IPS-11a (cell line): ENCODE results near the gene KLK10.
"Not testable (repeated sequence)": the region's sequence is repeated elsewhere in the genome, so short reads cannot be mapped to it uniquely, and the experiment has no call there.

ENCODE experiments used
- H3K4me3 ChIP-seq: one replicate; pipeline ENCODE4 v1.5.1; 2013; ENCODE audit warnings: low read depth, low read length, control low read depth

Gene KLK10

DNA sequence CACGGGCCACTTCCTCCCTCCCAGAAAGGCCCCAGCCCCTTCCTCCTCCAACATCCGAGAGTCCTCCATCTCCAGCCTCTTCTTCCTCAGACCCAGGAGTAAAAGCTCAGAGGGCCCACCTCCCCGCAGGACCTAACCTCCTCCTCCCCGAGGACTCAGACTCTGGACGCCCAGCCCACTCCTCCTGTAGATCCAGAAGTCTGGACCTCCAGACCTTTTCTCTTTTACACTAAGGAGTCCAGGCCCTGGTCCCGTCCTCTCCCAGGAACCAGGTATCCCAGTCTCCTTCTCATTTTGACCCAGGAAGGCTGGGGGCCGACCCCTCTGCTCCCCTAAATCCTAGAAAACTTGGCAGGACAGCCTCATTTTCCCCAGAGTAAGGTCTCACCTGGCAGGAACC lies 16.2 kb downstream of the KLK10 start:
- no peak overlapping the region for H3K4me3 ChIP-seq

DNA sequence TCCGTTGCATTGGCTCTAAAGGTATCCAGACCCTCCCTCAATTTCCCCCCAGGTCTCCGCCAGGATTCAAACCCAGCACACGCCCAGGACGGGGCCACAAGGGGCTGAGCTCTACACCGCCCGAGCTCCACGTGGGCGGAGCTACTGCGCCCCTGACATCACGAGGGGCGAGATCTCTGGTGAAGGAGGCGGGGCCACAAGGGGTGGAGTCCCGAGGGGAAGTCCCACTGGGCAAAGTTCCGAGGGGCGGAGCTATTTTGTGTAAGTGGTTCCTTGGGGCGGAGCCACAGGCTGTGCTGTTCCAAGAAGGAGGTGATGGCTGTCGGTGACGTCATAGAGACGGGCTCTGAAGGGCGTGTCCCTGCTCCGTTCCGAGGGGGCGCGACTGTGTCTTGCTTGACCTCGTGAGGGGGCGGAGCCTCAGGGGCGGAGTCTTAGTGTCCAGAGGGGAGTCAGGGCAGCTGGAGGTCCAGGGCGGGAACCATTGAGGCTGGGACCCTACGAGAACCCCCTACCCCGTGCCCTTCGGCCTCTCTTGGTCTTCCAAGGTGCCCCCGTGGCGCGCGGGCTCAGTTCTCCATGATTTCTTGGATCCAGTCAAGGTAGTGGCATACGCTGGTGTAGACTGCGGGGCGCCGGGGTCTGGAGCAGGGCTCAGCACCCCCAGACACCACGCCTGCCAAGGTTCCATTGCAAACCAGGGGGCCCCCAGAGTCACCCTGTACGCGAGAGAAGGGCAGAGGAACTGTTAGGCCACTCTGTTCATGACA lies 16.8 kb downstream of the KLK10 start:
- peak overlapping the region; percentile 24 for H3K4me3 ChIP-seq

DNA sequence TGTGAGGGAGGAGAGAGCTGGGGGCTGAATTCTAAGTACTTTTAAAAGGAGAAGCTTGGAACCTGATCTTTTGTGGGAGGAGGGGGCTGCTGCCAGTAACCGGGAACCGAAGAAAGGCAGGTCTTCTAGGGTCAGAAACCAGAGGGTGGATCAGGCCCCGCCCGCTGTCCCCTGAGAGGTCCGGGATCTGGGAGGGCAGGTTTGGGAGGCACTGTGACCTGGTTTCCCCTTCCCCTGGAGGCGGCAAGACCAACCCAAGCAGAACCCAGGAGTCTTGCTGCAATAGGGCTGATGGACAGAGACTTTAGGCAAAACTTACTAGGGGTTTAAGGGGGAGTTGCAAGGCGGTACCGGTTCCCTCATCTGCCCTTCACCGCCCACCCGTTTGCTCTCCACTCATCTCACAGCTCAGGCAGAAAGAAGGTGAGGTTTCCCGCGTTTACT lies 17.4 kb downstream of the KLK10 start:
- H3K4me3 ChIP-seq, result peak overlapping the region; percentile 24

DNA sequence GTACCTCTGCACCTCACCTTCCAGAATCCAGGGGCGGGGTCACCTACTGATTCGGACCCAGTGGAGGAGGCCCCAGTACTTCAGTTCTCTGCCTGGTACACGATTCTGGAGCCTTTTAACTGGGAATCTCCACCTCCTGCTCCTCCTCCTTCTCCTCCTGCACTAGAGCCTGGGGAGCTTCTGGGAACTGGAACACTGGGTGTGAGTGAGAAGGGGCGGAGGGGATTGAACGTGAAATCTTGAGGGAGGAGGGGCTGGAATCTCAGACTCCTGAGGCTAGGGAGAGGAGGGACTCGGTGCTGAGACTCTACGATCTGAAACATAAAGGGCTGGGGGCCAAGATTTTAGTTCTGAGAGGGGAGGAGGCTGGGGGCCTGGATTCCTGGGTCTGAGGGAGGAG lies 18.0 kb downstream of the KLK10 start, which contains the start of gene KLK8:
TSS of gene KLK8 (minus strand) at position 90 of the 400 bp plus-strand sequence. CDS start 437 bp downstream, outside the sequence.
- peak within 1 kb of the TSS; percentile 24 for H3K4me3 ChIP-seq

DNA sequence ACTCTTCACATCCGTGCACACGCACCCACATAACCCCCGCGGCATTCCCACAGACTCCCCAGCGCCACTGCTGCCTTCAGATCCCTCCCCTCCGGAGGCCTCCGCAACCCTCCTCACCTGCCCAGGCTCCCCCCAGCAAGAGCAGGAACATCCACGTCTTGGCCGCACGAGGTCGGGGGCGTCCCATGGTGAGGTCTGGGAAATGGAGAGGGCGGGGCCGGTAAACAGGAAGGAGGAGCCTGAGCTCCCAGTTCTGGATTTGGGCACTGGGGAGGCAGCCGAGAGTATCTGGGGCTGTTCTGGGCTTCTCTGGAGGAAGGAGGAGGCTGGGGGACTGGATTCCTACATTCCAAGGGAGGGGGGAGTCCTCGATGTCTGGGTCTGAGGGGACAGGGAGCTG lies 18.5 kb downstream of the KLK10 start:
- peak overlapping the region; percentile 17 for H3K4me3 ChIP-seq

DNA sequence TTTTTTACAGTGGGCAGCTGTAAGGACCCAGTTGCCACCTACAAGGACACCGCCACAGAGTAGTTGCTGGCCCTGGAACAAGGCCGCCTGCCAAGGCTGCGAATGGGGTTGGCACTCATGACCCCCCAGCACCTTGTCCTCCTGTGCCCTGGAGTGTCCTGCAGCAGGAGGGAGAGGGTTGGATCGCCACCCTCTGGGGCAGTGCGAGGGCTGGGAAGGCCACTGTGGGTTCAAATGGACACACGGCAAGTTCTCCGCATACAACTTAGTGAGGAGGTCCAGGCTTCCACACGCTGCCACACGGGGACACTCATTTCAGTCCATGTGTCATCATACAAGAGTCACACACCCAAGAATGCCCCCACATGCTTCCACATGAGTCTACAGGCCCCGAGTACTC lies 19.1 kb downstream of the KLK10 start:
- no peak overlapping the region for H3K4me3 ChIP-seq

DNA sequence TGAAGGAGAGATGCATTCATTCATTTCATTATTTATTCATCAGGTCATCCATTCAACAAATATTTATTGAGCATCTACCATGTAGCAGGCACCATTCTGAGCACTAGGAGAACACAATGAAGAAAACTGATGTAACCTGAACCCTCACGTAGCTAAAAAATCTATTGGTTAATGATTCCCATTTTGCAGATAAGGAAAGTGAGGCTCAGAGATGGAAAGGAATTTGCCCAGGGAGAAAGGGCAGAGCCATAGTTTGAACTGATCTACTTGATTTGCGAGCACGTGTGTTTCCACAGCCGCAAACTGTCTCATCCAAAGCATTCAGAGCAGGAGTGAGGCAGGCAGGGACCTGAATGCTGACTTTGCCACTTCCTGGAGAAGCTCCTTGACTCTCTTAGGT lies 20.8 kb downstream of the KLK10 start:
- no peak overlapping the region for H3K4me3 ChIP-seq

DNA sequence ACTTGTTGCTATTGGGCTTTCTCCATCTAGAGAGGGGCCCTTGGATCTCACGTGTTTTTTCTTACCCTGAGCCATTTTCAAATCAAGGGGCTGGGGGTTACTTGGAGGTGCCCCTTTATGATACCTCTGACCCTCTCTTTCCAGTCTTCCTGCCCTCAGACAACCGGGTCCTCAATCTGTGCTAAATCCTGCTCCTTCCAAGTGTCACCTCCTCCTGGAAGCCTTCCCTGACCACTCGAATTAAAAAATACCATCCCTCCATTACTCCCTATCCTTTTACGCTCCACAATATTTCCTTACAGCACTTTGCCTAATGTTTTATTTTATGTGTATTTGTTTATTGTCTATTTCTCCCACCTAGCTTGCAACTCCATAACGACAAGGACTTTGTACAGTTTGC lies 21.4 kb downstream of the KLK10 start:
- H3K4me3 ChIP-seq, result no peak overlapping the region

DNA sequence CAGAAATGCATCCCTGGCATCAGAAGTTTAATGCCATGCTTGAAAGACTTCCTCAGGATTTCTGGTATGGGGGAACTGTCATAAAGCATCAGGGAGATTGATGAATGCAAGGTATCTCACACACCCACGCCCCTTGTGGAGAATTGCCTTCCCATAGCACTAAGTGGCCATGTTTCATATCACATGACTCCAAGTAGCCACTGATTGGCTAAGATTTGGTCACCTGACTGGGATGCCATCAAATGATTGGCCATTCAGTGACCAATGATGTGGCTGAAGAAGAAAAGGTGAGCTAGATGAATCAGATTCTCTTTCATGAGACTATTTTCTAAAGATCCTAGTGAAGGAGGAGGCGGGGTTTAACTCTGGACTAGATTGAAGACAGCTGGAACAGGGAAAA lies 25.4 kb downstream of the KLK10 start:
- no peak overlapping the region for H3K4me3 ChIP-seq

DNA sequence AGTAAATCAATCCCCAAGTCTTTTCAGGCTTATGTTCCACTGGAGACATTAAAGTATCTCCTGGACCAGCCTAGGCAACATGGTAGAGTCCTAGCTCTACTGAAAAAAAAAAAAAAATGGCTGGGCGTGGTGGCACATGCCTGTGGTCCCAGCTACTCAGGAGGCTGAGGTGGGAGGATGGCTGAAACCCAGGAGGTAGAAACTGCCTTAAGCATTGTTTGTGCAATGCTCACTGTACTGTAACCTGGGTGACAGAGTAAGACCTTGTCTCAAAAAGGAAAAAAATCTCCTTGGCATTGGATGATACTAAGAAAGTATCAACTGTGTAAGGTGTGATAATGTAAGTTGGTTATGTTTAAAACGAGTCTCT lies 26.9 kb downstream of the KLK10 start:
- no peak overlapping the region for H3K4me3 ChIP-seq

DNA sequence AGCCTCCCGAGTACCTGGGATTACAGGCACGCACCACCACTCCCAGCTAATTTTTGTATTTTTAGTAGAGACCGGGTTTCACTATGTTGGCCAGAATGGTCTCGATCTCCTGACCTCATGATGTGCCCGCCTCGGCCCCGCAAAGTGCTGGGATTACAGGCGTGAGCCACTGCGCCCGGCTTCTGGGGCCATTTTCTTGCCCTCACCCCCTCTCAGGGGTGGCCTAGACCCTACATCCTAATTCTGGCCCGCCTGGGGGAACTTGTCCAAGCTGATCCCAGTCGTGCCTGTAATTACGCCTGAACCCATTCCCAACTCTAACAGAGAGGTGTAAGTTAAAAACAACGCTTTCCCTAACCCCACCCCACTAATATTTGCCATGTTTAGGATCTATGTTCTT lies 35.1 kb downstream of the KLK10 start:
- H3K4me3 ChIP-seq, result not testable (repeated sequence)

DNA sequence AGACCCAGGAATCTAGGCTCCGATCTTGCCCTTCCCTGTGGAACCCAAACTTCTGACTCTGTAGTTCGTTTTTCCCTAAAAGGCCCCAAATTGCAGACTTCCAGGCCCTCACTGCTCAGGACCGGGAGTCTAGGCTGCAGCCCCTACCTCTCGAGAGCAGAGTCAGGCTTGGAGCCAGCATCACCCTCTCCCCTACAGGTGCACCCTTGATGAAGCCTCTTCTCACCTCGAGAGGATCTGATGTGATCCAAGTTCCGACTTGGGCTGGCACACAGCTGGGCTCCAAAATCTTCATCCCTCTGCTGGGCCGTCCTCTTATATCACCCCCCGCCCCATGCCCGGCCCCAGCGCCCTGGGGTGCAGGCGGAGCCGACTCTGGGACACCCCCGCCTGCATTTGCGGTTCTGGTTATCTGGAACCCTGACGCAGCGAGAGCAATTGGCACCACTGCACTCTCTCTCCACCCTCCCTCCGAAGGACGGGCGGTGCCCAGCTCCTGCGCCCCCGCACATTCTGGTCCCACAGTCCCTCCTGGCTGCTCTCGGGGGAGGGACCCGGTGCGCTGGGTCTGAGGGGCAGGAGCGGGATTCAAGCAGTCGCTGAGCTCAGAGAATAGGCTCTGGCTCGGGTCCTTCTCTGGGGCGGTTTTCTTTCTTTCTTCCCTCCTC lies 35.8 kb downstream of the KLK10 start, which contains the start of gene KLK7:
TSS of gene KLK7 (minus strand) at position 293 of the 668 bp plus-strand sequence. CDS start 1,518 bp downstream, outside the sequence.
- peak within 1 kb of the TSS; percentile 4 for H3K4me3 ChIP-seq

DNA sequence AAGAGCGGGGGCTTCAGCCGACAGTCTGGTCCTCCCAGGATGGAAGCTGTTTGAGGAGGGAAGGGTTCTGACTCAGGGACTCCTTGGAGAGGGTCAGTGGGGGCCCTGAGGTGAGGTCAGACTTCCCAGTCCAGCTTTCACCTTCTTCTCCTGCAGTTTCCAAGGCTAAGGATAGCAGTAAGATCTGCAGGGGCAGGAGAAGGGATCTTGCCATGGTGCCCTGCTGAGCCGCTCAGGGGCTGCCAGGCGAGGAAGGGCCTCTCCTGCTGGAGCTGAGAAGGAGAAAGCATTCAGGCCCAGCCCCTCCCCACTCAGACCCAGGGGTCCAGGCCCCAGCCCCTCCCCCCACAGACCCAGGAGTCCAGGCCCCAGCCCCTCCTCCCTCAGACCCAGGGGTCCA lies 37.3 kb downstream of the KLK10 start:
- no peak overlapping the region for H3K4me3 ChIP-seq

DNA sequence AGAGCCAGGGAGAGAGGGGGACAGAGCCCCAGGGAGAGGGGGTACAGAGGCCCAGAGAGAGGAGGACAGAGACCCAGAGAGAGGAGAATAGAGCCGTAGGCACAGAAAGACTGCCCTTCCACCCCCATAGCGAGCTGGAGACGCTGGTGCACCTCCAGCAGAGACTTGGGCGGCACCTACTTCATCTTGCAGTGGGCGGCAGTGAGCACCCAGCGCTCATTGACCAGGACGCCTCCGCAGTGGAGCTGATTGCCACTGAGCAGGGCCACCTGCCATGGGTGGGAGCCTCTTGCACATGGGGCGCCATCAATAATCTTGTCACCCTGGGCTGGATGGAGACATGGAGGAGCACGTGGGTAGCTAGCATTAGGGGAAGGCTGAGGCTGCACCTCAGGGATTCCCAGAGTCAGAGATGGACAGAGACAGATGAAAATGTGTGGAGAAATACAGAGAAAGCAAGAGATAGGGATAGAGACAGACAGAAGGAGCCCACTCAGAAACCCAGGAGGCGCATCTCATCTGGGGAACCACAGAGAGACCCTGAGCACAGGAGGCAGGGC lies 37.8 kb downstream of the KLK10 start:
- H3K4me3 ChIP-seq, result no peak overlapping the region

DNA sequence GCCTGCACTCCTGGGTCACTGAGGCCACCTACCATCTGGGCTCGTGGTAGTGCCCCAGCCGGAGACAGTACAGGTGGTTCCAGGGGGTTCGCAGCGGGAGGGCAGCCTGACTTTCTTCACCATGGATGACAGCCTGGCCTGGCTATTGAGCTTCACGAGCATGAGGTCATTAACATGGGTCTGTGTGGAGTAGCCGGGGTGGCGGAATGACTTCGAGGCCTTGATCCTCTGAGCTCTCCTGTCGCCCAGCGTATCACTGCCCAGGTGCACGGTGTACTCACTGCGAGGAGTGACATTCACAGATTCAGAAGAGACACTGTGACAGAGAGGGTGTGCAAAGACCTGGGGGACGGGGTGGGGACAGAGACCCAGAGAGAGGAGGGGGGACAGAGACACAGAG lies 39.3 kb downstream of the KLK10 start:
- no peak overlapping the region for H3K4me3 ChIP-seq

DNA sequence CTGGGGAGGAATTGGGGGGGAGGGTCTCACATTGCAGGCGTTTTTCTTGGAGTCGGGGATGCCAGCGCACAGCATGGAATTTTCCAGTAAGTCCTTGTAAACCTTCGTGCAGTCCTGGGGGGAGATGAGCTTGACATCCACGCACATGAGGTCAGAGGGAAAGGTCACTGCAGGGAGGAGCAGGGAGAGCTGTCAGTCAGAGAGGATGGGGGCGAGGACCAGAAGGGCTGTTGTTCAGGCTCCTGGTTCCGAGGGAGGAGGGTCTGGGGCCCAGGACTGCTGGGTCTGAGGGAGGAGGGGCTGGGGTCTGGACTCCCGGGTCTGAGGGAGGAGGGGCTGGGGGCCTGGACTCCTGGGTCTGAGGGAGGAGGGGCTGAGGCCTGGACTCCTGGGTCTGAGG lies 39.8 kb downstream of the KLK10 start:
- H3K4me3 ChIP-seq, result no peak overlapping the region

DNA sequence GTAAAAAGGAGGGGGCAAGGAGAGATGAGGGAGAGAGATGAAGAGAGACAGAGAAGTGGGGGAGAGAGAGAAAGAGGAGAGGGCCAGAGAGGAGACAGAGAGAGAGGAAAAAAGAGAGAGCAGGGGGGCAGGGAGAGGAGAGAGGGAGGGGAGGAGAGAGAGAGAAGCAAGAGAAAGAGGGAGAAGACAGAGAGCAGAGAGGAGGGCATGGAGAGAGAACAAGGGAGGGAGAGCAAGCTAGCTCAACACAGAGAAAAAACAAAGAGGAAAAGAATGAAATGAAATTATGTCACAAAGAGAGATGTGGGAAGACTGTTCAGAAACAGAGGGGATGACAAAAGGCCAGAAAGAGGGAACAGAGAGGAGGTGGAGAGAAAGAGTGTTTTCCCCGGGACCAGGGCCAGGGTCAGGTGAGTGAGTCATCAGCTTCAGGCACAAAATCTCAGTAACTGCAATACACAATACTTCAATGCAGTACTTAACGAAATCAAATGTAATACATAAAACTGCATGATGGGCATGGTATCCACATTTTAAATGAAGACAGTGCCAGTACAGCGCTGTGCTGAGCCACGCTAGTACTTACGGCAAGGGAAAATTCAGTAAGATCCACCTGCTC lies 40.6 kb downstream of the KLK10 start:
- H3K4me3 ChIP-seq, result no peak overlapping the region

DNA sequence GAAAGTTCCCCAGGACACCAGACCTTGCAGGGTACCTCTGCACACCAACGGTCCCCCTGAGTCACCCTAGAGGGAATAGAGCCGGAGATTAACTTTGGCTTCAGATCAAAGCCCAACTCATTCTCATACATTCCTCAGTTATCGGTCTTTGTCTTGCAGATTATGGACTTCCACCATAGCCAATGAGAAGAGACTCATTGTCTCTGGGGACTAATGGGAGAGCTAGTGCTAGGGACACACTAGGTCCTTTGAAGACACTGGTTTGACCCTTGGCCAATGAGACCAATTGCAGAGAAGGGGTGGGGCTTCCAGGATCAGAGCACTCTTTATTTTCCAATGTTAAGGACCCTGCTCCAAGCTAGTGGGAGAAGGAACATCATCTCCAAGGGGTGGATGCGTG lies 41.9 kb downstream of the KLK10 start:
- no peak overlapping the region for H3K4me3 ChIP-seq

DNA sequence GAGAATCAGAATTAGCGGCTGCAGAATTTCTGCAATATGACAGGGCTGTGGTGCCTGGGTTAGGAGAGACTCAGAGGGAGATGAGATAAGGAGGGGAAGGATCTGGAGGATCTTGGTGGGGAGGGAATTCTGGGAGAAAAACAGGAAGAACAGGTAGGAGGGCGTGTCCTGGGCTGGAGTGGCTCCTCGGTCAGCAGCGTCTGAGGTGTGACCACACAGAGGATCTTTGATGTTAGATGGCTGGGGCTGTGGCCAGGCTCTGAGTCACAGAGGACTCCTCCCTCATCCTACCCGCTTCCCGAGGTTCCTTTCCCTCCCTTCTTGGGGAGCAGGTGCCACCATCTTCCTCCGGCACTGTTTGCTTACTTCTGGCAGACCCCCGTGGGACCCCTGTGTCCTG lies 43.7 kb downstream of the KLK10 start:
- no peak overlapping the region for H3K4me3 ChIP-seq

DNA sequence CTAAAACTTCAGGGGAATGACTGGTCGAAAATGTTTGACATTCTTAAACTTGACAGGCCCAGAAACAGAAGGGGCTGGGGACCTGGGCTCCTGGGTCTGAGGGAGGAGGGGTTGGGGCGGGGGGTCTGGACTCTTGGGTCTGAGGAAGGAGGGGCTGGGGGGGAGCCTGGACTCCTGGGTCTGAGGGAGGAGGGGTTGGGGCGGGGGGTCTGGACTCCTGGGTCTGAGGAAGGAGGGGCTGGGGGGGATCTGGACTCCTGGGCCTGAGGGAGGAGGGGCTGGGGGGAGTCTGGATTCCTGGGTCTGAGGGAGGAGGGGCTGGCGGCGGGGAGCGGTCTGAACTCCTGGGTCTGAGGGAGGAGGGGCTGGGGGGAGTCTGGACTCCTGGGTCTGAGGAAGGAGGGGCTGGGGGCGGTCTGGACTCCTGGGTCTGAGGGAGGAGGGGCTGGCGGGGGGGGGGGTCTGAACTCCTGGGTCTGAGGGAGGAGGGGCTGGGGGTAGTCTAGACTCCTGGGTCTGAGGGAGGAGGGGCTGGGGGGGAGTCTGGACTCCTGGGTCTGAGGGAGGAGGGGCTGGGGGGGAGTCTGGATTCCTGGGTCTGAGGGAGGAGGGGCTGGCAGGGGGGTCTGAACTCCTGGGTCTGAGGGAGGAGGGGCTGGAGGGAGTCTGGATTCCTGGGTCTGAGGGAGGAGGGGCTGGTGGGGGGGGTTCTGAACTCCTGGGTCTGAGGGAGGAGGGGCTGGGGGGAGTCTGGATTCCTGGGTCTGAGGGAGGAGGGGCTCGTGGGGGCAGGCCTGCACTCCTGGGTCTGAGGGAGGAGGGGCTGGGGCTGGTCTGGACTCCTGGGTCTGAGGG lies 44.6 kb downstream of the KLK10 start:
- H3K4me3 ChIP-seq, result no peak overlapping the region
